D721Med (cell line): ENCODE measurements around the gene VPS8.

Experiments used
- DNase-seq: peaks from one replicate; pipeline ENCODE4 v3.0.0; 2011; ENCODE audit warnings: low spot score; ENCODE audit not compliant: insufficient read length
- FAIRE-seq: peaks from 2 replicates; lab custom pipeline; 2011; peaks lifted over from hg19 to GRCh38; lab: Jason Lieb, UNC
- TF ChIP-seq, protein P1 (sequence below): IDR thresholded peaks from 2 replicates; pipeline ENCODE4 v1.5.1; 2012; ENCODE audit warnings: mild to moderate bottlenecking, control low read depth; ENCODE audit not compliant: insufficient read depth; ENCODE audit errors: missing control alignments

Gene VPS8

DNA sequence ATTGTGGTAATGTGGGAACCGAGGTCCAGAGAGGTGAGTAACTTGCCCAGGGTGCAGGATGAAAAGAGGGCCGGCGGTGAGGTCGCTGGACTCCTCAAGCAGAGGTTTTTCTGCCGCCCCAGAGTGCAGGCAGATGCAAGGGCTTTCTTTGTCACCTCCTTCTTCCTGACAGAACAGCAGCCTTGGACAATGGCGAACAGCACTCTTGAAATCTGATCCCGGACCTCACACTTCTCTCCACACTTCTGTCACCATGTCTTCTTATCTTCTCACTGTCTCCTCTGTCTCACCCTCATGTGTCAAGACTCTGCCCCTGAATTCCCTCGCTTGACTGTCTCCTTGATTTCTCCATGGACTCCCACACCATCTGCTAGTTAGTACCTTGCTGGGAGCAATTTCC lies 15.4 kb upstream of the VPS8 start:
- TF ChIP-seq, protein P1, sequence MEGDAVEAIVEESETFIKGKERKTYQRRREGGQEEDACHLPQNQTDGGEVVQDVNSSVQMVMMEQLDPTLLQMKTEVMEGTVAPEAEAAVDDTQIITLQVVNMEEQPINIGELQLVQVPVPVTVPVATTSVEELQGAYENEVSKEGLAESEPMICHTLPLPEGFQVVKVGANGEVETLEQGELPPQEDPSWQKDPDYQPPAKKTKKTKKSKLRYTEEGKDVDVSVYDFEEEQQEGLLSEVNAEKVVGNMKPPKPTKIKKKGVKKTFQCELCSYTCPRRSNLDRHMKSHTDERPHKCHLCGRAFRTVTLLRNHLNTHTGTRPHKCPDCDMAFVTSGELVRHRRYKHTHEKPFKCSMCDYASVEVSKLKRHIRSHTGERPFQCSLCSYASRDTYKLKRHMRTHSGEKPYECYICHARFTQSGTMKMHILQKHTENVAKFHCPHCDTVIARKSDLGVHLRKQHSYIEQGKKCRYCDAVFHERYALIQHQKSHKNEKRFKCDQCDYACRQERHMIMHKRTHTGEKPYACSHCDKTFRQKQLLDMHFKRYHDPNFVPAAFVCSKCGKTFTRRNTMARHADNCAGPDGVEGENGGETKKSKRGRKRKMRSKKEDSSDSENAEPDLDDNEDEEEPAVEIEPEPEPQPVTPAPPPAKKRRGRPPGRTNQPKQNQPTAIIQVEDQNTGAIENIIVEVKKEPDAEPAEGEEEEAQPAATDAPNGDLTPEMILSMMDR: no peak
- DNase-seq (no peak), FAIRE-seq (no peak)

DNA sequence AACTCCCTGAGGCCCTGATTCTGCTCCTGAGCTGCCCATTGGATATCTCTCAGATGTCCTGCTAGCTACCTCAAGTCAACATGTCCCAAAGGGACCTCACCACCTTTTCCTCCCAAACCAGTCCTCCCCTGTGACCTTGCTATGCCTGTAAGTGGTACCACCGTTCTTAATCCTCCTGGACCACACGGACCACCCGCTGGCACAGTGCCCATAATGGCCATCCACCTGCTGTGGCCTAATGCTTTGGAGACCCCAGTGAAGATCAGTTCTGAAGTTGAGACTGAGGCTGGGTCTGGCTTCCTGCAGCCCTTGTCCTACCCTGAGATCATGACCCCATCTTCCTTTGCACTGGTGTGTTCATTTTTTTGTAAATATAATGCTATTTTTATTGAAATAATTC lies 15.0 kb upstream of the VPS8 start:
- TF ChIP-seq, protein P1: no peak
- DNase-seq (no peak), FAIRE-seq (no peak)

DNA sequence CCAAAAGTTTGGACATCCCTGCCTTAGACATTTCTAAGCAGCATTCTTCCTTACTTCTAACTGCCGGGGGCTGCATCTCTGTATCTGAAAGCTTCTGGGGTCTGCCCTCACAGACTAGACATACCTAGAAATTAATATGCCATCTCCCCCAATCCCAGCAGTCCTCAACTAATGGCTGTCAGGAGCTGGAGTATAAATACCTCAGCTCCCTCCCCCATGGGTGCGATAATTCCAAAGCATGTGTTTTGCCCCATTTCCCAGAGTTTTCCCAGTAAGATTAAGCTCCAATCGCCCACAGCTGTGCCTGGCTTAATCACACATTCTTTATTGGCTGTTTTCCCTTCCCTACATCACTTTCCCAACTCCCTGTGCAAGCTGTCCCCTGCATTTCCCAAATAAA lies 13.8 kb upstream of the VPS8 start:
- TF ChIP-seq, protein P1: no peak
- no peak for FAIRE-seq
- no peak for DNase-seq

DNA sequence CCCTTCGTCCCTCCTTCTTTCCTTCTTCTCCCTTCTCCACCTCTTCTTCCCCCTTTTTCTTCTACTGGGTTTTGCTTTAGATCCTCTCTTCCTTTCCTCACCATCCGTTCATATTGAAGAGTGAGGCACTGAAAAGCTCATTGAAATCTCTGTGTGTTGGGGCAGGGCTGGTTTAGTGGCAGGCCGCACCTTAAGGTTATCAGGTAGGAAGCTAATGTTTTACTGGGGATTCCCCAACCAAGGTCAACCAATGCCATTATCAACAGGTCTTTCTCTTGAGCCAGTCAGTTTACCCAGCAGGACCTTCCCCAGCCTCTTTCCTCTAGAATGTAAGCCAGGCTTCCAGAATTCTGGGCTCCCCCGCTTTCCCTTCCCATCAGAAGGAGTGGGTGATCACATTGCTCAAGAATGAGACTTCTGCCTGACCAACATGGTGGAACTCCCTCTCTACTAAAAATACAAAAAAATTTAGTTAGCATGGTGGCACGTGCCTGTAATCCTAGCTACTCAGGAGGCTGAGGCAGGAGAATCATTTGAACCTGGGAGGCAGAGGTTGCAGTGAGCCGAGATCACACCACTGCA lies 11.5 kb upstream of the VPS8 start:
- TF ChIP-seq, protein P1: no peak
- FAIRE-seq: no peak
- DNase-seq: no peak

DNA sequence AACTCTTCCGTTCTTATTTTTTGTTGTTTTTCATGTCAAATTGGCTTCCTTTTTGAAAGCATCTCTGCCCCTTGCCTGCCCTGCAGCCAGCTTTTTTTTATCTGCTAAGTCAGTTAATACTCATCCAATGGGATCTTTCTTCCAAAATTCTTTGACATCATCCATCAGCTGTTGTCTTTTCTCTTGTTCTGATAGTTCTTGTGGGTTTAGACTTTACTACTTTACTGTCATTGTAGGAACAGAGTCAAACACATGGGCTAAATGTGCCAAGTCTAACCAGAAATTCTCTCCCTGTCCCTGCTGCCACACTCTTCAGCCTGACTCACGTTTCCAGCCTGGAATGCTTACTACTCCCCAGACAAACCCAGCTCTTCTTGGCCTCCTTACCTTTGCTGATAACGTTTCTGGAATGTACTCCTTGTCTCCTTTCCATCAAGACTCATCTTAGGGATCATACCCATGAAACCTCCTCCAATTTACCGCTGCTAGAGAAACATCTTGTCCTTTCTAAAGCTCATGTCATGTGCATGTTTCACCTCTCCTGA lies 10.7 kb upstream of the VPS8 start:
- TF ChIP-seq, protein P1: no peak
- no peak for FAIRE-seq
- DNase-seq: no peak

DNA sequence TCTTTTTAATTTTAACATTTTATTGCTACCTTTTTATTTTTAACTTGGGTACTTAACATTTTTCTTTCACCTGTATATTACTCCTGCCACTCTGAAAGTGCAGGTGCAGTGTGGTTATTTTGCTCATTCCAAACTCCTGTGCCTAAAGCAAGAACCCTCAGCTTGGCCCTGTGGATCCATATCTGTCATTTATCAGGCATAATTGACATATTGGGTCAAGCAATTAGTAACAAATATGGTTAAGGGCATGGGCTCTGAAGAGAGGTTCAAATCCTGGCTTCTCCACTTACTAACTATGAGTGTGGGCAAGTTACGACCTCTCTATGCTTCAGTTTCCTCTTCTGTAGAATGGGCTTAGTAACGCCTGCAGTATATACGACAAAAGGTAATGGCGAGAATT lies 9.8 kb upstream of the VPS8 start:
- no peak for FAIRE-seq
- DNase-seq: no peak
- TF ChIP-seq, protein P1: no peak

DNA sequence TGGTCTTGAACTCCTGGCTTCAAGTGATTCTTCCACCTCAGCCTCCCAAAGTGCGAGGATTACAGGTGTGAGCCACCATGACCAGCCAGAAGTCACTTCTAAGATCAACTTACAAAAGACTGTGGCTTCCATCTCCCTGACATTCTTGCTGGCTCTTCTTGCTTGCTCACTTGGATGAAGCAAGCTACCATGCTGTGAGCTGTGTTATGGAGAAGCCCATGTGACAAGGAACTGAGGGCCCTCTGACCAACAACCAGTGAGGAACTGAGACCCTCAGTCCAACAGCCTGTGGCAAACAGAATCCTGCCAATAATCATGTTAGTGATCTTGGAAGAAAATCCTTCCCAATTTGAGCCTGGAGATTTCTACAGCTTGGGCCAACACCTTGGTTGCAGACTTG lies 7.2 kb upstream of the VPS8 start:
- FAIRE-seq (no peak), DNase-seq (no peak)
- TF ChIP-seq, protein P1: no peak
